NCI-H2081 treated with DMSO at 0.1 percent for 48 hours (cell line): ENCODE results near the gene GAGE12E.
"Not testable (repeated sequence)": the region's sequence is repeated elsewhere in the genome, so short reads cannot be mapped to it uniquely, and the experiment has no call there.

Experiments used
- DNase-seq: peaks from one replicate; lab custom pipeline; 2025; lab: John Stamatoyannopoulos, UW

The GAGE12E gene, protein sequence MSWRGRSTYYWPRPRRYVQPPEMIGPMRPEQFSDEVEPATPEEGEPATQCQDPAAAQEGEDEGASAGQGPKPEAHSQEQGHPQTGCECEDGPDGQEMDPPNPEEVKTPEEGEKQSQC

DNA sequence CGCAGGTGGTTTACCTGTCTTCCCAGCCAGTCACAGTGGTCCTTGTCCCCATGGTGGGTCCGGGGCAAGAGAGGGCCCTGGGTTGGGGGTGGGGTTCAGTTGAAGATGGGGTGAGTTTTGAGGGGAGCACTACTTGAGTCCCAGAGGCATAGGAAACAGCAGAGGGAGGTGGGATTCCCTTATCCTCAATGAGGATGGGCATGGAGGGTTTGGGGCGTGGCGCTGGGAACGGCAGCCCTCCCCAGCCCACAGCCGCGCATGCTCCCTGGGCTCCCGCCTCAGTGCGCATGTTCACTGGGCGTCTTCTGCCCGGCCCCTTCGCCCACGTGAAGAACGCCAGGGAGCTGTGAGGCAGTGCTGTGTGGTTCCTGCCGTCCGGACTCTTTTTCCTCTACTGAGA is at the start of gene GAGE12E:
Gene GAGE12E (plus strand): TSS at position 301 of the 400 bp plus-strand sequence. CDS start 1,155 bp downstream, outside the sequence.
- DNase-seq = not testable (repeated sequence)

DNA sequence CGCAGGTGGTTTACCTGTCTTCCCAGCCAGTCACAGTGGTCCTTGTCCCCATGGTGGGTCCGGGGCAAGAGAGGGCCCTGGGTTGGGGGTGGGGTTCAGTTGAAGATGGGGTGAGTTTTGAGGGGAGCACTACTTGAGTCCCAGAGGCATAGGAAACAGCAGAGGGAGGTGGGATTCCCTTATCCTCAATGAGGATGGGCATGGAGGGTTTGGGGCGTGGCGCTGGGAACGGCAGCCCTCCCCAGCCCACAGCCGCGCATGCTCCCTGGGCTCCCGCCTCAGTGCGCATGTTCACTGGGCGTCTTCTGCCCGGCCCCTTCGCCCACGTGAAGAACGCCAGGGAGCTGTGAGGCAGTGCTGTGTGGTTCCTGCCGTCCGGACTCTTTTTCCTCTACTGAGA is 19.2 kb upstream of the GAGE12E start, which contains the start of gene GAGE12C:
Gene GAGE12C (plus strand): TSS at position 301 of the 400 bp plus-strand sequence. CDS start 1,155 bp downstream, outside the sequence.
- DNase-seq = not testable (repeated sequence)

- DNase-seq = not testable (repeated sequence)
Observed at GRCh38 chrX:49541433-49541832, 9.7 kb upstream of the GAGE12E start, which contains the start of gene GAGE12D. Gene GAGE12D, plus strand, starts transcription at chrX:49541733. Its CDS starts 1,155 bp downstream, at chrX:49542888.

DNA sequence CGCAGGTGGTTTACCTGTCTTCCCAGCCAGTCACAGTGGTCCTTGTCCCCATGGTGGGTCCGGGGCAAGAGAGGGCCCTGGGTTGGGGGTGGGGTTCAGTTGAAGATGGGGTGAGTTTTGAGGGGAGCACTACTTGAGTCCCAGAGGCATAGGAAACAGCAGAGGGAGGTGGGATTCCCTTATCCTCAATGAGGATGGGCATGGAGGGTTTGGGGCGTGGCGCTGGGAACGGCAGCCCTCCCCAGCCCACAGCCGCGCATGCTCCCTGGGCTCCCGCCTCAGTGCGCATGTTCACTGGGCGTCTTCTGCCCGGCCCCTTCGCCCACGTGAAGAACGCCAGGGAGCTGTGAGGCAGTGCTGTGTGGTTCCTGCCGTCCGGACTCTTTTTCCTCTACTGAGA is 9.5 kb downstream of the GAGE12E start, which contains the start of gene GAGE12F:
Gene GAGE12F (plus strand): TSS at position 301 of the 400 bp plus-strand sequence. CDS start 1,155 bp downstream, outside the sequence.
- not testable (repeated sequence) for DNase-seq

DNA sequence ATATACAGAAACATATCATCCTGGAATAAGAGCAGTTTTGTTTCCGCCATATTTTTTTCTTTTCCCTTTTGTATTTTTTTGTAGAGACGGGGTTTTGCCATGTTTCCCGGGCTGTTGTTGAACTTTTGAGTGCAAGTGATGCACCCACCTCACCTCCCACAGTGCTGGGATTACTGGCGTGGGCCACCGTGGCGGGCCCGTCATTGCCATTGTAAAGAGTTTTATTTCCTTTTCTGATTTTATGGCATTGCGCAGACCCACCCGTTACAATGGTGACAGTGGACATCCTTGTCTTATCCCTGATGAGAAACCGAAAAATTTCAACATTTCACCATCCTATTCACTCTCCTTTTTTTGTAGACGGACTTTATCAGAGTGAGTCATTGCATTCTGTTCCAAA is 17.6 kb downstream of the GAGE12E start:
- DNase-seq = not testable (repeated sequence)

DNA sequence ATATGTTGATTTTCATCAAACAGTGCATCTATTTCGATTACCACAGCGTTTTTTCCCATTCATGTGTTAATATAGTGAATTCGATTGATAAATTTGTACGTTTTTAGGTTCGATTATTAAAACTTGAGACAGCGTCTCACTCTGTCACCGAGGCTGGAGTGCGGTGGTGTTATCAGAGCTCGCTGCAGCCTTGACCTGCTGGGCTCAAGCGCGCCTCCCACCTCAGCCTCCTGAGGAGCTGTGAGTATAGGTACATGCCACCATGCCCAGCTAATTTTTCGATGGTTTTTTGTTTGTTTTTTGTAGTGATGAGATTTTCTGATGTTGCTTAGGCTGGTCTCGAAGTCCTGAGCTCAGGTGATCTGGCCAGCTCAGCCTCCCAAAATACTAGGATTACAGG is 18.1 kb downstream of the GAGE12E start:
- DNase-seq = not testable (repeated sequence)

GRCh38 chrX:49570100-49570499 is 19.0 kb downstream of the GAGE12E start, which contains the start of gene GAGE12G:
Gene GAGE12G, plus strand, starts transcription at chrX:49570400. Its CDS starts 1,155 bp downstream, at chrX:49571555.
- not testable (repeated sequence) for DNase-seq

- not testable (repeated sequence) for DNase-seq
Observed at GRCh38 chrX:49579649-49580048, 28.6 kb downstream of the GAGE12E start, which contains the start of gene GAGE12H. Gene GAGE12H, plus strand, starts transcription at chrX:49579949. Its CDS starts 1,155 bp downstream, at chrX:49581104.

GRCh38 chrX:49589196-49589595 is 38.1 kb downstream of the GAGE12E start, which contains the start of gene GAGE2A:
Gene GAGE2A, plus strand, starts transcription at chrX:49589496. Its CDS starts 1,155 bp downstream, at chrX:49590651.
- not testable (repeated sequence) for DNase-seq

DNA sequence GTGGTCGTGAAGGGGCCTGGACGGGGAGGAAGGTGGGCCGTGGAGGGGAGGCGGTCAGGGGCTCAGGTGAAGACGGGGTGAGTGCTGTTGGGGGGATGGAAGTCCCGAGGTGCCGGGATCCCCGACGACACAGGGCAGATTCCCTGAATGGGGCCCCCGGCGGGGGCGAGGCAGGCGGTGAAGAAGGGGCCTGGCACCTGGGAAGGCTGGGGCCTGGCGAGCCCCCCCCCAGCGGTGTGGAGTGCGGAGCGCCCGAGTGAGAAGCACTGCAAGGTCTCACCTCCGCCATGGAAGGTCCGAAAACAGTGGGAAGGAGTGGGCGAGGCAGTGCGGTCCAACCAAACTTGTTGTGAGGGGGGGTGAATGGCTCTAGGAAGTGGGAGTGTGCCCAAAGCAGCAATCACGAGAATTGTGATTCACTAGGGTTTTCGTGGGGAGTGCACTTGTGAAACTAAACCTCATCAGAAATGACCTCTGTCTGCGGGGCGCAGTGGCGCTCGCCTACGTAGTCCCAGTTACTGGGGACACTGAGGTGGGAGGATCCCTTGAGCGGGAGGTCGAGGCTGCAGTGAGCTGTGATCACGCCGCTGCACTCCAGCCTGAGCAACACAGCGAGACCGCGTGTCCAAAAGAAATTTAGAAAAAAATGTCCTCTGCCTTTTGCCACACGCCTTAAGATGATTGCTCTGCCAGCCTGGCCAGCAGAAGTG is 38.8 kb downstream of the GAGE12E start:
- DNase-seq = not testable (repeated sequence)

DNA sequence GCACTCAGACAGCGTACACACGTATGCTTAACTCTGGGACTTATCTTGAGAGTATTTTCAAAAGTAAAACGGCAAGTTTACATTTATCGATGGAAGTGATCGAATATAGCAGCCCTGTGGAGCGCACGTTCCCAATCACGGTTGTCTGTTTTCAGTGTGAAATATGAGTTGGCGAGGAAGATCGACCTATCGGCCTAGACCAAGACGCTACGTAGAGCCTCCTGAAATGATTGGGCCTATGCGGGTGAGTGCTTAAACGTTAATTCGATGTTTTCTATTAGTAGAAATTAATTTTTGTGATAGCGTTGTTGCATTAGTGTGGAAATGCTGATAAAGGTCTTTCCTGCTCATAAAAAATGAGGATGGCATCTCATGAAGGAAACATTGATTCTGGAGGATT is 39.4 kb downstream of the GAGE12E start:
- not testable (repeated sequence) for DNase-seq

DNA sequence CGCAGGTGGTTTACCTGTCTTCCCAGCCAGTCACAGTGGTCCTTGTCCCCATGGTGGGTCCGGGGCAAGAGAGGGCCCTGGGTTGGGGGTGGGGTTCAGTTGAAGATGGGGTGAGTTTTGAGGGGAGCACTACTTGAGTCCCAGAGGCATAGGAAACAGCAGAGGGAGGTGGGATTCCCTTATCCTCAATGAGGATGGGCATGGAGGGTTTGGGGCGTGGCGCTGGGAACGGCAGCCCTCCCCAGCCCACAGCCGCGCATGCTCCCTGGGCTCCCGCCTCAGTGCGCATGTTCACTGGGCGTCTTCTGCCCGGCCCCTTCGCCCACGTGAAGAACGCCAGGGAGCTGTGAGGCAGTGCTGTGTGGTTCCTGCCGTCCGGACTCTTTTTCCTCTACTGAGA is 47.6 kb downstream of the GAGE12E start, which contains the start of gene GAGE1:
Gene GAGE1 (plus strand): TSS at position 301 of the 400 bp plus-strand sequence. CDS start 1,155 bp downstream, outside the sequence.
- not testable (repeated sequence) for DNase-seq
